Measurements from ENCODE around the gene SMIM11.
"Not testable (repeated sequence)": the region's sequence is repeated elsewhere in the genome, so short reads cannot be mapped to it uniquely, and the experiment has no call there.

Gene SMIM11, protein sequence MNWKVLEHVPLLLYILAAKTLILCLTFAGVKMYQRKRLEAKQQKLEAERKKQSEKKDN

DNA sequence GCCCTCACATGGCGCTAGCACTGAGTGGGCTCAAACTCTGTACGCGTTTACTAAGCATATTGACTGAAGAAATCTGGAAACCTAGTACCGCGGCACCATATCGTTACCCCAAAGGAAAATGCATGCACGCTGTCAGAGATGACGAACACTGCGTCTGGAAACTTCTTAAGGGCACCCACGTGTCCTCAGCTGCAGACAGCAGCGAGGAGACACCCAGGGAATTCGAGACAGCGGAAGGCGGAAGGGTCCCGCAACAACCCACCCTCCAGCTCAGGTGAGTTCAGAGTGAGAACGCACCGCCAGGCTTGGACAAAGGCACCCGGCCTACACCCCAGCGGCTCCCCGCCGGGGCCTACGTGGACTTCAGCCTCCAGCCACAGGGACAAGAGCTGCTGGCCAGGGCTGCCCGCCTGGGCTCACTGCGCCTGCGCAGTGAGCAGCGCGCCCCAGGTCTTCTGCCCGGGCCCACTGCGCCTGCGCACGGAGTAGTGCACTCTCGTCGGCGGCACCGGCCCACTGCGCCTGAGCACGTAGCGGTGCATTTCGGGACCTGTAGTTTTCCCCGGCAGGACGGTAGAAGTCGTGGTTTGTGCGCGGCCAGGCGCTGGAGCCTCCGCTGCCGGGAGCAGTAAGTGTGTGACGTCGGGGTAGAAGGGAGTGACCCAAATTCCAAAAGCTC lies at the start of gene SMIM11:
SMIM11 (plus strand) TSS at position 568 of the 679 bp plus-strand sequence. CDS start 3,998 bp downstream, outside the sequence.
- not testable (repeated sequence) for DNase-seq

DNA sequence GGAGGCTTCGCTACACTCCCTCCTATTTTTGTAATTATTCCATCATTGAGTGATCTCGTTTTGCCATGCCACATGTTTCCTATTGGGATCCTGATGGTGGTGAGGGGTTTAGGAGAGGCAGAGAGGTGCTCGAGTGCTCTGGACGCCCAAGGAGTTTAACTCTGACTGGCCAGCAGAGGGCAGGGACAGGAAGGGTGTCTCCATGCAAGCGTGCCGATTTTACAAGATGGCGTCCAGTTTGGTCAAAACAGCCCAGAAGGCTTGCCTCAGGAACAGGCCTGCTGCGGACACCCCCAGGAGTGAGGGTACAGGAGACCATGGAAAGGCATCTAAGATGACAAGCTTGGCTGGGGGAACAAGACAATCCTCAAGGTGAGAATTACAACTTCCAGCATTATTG lies 45.3 kb upstream of the SMIM11 start:
- peak; percentile 15 for DNase-seq

DNA sequence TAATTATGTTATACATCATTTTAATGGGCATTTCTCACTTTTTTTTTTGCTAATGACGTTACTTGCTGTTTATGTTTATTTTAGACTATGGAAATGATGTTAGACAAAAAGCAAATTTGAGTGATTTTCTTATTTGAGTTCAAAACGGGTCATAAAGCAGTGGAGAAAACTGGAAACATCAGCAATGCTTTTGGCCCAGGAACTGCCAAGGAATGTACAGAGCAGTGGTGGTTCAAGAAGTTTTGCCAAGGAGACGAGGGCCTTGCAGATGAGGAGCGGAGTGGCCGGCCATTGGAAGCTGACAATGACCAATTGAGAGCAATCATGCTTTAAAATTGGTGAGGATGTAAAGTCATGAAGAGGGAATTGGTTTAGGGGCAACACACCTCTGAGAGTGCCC lies 43.6 kb upstream of the SMIM11 start:
- no peak for DNase-seq

DNA sequence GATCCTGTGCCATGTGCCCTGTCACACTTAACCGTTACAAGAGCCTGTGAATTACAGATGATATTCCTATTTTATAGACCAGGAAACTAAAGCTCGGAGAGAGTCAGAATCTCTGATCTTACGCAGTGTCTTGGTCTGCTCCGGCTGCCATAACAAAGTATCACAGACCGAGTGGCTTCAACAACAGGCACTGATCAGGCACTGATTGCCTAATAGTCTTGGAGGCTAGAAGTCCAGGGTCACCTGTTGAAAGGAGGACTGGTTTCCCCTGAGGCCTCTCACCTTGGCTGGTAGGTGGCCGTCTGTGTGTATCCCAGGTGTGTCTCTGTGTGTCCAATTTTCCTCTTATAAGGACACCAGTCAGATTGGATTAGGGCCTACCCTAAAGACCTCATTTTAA lies 43.0 kb upstream of the SMIM11 start:
- DNase-seq = no peak

DNA sequence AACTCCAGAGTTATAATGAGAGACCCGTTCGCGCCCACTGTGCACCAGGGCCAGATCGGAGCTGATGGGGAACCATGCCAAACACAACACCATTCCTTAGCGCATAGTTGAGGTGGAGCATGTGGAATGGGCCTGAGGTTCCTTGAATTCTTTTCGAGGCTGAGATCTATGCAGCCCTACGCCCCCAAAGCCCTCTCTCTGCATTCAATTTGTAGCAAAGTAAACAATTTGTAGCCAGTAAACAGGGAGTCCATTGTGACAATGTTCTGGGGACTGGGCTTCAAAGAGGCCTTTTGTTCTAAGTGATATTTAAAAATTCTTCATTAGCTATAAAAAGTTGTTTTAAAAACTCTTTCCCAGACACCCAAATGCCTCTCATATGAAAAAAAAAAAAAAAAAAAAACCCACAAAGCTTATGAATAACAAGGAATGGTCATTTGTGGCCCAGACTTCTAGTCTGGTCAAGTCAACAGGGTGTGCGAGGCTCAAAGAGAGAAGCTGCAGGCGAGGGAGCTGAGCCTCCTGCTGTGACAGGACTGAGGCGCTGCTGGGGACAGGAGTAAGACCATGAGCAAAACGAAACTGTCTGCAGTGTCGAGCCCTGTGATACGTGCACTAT lies 42.1 kb upstream of the SMIM11 start:
- DNase-seq = peak; percentile 16

DNA sequence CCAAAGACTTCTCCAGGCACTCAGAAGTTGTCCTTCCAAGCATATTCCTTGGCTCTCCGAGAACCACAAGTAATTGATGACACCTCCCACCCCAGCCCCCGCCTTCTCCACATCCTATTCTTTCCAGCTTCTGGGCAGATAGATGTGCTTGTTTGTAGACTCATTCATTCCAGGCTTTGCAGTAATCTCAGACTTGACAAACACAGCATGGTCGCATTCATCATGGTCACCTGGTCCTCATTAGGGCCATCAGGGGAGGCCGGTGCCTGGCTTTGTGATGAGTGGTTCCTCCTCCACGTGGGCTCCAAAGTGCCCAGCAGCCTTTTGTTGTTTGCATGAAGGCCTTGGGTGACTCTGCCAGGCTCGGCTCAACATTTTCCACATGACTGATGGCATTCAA lies 40.0 kb upstream of the SMIM11 start:
- DNase-seq = no peak

DNA sequence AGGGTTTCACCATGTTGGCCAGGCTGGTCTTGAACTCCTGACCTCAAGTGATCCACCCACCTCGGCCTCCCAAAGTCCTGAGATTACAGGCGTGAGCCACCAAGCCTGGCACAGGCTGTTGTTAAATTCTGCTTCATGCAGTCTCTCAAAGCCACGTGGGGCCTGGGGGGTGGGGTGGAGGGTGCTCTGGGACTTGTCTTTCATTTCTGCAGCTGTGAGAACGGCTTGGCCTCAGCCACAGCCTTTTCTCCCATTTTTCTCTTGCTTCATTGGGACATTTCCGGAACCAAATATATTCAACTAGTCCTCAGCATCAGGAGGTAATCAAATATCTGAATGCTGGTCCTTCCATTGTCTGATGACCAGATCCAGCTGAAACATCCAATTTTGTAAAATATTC lies 39.1 kb upstream of the SMIM11 start:
- DNase-seq = no peak

DNA sequence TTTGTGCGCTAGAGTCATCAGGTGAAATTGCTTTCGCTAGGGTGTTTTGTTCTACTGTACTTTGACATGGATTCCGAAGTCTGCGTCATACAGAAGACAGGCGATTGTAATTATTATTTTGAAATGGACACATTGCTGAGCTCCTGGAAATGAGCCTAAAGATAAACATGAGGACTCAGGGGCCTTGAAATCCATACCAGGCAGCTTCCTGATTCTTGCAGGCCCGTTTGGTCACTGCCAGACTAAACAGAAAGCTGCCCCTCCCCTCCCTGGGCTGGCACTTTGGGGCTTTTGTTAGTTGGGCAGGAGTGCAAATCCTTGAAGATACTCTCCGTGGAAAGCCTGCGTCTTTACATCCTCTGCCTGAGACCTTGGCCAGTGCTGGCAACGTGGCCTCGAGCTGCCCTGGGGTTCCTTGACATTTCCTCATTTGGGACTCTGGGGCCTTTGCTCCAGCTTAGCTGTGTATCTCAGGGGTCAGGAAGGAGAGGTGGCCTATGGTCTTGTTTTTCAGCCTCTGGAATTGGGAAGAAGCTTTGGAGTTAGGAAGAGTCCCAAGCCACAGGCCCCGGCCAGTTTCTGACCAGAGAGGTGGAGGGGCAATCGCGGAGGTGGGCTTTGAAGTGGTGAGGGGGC lies 38.4 kb upstream of the SMIM11 start:
- DNase-seq = no peak

DNA sequence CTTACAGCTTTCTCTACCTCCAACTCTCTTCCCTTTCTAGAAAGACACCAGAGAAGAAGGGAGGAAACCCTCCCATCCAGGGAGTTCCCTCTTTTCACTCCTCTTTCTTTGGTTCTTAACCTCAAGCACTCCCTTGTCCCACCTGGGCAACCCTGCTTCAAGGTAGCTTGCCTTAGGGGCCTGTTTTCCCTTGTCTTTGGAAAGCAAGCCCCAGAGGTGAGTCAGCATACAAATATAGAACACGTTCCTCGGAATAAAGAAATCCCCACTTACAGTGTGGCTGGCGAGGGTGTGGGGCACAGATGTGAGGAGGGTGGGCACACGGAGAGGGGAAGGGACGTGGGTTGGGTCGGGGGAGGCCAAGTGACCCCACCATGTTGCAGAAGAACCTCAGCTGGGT lies 37.6 kb upstream of the SMIM11 start:
- DNase-seq = no peak

DNA sequence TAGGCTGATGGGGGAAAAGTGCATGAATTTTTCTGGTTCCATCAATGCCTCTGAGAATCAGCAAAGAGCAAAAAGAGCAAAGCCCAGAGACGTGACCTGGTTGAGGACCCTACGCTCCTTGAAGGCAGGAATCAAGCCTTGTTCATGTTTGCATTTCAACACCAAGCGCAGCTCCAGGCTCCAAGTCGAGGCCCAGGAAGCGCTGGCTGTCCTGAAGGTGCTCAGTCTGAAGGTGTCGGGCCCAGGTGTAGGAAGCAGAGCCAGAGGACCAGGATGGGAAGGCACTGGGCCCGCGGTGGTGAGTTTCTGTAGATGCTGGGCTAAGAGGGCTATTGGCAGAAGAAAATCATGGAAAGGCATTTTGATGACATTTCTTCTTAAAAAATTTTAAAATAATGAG lies 37.1 kb upstream of the SMIM11 start:
- no peak for DNase-seq

DNA sequence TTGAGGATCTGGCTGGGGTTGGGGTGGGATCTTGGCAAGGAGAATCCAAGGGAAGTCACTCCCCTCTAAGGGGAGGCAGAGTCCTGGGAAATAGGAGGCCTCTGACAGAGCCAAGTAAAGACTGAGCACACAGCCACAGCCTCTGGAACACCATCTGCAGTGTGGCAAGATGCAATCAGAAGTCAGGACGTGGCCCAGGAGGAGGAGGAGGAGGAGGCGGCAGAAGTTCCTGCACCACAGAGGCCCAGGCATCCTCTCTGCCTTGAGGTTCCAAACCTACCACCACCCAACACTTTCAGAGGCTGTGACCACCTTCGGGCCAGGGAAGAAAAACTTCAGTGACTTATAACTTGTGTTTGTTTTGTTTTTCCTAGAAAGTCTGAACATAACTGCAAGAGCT lies 35.2 kb upstream of the SMIM11 start:
- DNase-seq = no peak

DNA sequence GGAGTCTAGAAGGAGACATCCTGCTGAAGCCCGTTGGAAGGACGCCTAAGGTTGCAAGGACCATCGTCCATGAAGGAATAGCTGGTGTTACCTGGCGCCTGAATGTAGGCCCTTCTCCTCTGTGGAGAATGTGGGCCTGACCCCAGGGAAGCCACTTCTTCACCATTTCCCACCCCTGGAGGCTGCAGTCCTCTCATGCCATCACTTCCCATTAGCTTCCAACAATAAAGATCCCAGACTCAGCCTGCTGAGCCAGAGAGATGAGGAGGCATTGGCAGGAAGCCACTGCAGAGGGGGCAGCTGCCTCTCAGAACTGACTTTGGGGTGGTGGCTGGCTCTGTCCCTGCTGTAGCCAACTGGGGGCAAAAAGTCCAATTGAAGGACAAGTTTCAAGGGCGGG lies 32.8 kb upstream of the SMIM11 start:
- no peak for DNase-seq

DNA sequence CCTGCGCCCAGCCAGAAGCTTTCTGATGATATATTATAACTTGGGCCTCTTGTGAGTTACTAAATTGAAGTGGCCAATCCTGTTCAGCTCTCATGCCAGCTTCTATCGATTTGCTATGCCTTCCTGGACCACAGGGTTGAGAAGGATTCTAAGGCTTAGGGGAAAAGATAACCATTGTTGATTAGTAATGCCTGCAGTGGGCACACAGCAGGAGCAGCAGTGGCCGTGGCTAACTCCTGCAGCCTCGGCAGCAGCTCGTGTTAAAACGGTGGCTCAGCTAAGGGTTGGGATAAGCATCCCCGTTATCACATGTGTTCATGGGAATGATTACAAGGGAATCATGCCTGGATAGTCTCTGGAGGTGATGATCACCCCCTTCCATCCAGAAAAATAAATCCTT lies 32.0 kb upstream of the SMIM11 start:
- no peak for DNase-seq

DNA sequence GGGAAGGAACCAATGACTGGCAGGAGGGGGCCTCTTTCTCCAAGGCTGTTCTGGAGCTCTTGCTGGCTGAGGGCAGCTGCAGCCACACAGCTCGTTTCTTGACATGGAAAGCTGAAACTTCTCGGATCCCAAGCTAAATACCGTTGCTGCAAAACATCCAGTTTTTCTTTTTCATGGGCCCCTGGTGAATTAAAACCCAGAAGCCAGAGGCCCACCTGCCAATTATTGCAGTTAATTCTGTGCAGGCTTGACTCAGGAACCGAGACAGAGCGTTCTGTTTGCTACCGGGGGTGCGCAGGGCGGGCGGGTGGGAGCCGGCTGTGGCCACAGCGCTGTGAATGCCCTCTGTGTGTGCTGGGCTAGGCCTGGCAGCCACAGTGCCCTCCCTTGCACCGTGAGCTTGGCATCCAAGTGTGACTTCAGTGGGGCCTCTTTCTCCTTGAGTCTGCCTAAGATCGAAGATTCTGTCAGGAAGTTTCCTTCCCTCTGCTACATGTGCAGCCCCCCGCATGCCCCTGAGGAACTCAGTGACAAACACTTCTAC lies 31.4 kb upstream of the SMIM11 start:
- DNase-seq = no peak

DNA sequence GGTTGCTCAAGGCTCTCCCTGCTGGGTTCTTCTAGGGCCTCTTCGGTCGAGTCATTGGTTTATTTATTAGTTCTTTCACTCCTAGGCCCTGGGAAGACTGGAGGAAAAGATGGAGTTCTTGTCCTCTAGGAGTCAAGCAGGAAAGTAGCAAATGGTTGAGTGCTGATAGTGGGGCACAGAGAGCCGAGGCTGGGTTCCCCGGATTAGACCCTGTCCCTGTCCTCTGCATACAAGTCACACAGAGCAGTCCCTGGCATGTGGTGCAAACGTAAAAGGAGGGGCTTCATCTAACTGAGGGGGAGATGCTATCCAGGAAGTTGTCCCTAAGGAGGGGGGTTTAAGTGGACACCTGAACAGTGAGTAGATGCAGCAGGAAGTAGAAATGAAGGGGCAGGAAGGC lies 30.7 kb upstream of the SMIM11 start:
- no peak for DNase-seq

DNA sequence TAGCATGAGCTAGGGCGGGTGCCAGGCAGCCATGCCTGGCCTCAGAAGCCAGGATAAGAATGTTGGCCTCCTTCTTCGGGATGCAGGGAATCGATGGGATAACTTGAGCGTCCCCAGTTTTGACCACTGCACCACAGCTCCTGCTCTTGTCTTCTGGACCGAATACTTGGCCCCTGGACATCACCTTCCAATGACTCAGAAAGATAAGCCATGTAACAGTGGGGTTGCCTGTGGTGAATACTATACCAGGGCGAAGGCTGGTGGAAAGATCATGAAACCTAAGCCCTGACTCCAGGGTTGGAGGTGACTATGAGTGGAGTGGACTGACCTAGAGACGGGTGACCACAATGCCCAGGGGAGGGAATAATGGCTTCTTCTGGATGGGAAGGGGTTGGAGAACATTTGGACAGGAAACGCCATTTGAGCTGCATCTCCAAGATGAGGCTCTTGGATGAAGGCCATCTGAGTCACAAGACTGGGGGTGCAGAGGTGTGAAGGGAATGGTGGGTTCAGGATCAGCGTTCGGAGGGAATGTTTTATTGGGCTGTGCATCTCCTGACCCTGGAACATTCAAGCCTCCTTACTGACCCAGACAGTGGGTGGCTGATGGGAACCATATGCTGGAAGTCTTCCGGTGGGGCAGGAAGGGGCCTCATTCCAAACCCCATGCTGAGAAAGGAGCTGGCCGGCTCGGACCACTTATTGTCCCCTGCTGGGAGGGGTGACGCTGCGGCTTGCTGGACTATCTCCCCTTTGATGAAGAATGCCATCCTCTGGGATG lies 30.0 kb upstream of the SMIM11 start:
- no peak for DNase-seq

DNA sequence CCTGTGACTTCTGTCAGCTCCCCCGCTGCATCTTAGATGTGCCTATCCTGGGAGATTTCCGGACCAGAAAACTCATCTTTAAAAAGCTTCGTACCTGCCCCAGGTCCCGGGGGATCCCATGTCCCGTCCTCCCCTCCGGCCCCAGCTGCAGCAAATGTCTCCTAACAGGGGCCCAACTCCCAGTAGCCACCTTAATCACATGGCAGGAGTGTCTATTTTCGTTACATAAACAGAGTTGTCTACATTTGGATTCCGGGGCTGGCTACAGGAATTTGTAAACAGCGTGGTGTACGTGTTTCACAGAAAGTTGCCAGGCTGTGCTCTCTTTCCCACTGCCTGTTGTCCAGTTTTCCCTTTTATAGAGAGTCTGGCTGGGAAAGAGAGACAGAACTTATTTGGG lies 29.4 kb upstream of the SMIM11 start:
- no peak for DNase-seq

DNA sequence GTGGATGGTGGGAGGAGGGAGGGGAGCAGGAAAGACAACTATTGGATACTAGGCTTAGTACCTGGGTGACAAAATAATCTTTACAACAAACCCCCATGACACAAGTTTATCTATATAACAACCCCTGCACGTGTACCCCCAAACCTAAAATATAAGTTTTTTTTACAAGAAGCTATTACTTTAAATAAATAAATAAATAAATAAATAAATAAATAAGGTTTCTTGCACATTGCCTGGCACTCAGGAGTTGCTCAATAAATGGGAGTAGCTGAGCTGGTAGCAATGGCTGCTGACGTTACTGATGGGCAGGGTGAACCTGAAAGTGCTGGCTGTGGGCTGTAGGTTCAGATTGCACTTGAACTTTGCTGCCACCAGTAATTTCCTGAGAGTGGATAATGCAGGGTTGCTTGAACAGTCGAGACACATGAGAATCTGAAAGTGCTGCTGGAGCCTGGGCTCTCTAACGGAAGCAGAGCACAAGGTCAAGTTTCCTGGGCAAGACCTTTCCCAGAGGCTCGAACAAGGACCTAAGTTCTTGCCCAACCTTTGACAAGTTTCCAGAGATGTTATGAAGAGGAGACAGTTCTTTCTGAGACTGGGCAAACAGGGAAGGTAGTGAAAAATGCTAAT lies 26.3 kb upstream of the SMIM11 start:
- no peak for DNase-seq

DNA sequence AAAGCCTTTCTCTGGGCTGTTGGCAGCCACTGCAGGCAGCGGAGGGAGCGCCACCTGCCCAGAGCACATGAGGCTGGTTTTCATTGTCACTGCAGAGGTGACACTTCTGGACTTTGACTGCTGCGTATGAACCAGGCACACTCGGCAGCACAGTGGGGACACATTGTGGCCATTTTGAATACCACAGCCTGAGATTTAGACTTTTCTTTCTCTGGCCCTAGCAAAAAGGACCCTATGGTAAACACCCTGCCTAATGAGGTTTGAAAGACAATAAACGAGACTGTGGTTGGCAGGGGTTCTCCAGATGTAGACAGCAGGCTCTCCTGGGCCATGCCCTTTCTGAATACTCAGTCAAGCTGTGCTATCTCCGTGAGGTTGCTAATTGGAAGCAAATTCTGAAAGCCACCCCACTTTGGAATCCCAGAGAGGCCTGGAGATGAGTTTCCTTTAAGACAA lies 23.5 kb upstream of the SMIM11 start:
- peak; percentile 78 for DNase-seq

DNA sequence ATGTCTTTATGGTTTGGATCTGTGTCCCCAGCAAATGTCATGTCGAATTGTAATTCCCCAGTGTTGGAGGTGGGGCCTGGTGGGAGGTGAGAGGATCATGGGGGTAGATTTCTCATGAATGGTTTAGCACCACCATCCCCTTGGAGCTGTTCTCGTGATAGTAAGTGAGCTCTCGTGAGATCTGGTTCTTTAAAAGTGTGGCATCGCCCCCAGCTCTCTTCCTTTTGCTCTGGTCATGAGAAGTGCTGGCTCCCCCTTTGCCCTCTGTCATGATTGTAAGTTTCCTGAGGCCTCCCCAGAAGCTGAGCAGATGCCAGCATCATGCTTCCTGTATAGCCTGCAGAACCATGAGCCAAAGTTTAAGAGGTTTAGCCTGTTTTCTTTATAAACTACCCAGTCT lies 22.8 kb upstream of the SMIM11 start:
- DNase-seq = no peak

DNA sequence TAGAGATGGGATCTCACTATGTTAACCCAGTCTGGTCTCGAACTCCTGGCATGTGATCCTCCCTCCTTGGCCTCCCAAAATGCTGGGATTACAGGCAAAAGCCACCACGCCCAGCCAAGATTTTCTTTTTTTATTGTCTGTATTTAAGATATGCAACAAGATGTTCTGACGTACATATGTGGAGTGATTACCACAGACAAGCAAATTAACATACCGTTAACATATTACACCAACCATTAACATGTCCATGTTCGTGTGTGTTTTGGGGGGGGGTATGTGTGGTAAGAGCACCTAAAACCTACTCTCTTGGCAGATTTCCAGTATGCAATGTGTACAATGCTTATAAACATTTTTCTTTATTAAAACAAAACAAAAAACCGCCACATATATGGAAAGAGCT lies 22.1 kb upstream of the SMIM11 start:
- no peak for DNase-seq

DNA sequence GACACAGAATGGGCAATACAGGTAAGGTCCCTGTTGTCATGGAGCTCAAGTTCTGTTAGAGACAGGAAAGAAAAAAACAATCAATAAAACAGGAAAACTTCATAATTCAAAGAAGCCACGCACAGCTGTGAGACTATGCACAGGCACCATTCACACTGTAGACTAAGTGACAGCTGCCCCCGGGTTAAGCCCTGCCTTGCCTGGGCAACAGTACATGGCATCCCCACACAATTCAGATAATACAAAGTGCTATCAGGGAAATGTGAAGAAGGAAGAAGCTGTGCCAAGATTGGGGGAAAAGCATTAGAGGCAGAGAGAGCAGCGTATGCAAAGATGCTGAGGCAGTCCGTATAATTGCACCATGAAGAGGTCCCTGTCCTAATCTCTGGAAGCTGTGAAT lies 20.5 kb upstream of the SMIM11 start:
- DNase-seq = no peak

DNA sequence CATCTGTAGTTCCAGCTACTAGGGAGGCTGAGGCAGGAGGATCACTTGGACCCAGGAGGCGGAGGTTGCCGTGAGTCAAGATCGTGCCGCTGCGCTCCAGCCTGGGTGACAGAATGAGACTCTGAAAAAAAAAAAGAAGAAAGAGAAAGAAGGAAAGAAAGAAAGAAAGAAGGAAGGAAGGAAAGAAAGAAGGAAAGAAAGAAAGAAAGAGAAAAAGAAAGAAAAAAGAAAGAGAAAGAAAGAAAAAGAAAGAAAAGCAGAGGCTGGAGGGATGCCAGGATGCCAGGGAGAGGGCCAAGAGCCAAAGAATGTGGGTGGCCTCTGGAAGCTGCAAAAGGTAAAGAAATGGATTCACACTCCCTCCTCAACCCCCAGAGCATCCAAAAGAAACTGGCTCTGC lies 19.7 kb upstream of the SMIM11 start:
- no peak for DNase-seq

All from RPMI8226 (cell line).